ENCODE results near the gene NUDT15. TPM values are rescaled to one million over a fixed set of nuclear protein-coding genes. Genes with fewer than 3 reads are reported as not detected.
"Not testable (repeated sequence)": the region's sequence is repeated elsewhere in the genome, so short reads cannot be mapped to it uniquely, and the experiment has no call there.

The NUDT15 gene
- 10 to 100 TPM in 3 of 6 donors, 1 to 10 TPM in 3; 7.7 to 32.3 (median 10.2) TPM for polyA plus RNA-seq (ENCODE audit: low read depth in 6 of 6)

DNA sequence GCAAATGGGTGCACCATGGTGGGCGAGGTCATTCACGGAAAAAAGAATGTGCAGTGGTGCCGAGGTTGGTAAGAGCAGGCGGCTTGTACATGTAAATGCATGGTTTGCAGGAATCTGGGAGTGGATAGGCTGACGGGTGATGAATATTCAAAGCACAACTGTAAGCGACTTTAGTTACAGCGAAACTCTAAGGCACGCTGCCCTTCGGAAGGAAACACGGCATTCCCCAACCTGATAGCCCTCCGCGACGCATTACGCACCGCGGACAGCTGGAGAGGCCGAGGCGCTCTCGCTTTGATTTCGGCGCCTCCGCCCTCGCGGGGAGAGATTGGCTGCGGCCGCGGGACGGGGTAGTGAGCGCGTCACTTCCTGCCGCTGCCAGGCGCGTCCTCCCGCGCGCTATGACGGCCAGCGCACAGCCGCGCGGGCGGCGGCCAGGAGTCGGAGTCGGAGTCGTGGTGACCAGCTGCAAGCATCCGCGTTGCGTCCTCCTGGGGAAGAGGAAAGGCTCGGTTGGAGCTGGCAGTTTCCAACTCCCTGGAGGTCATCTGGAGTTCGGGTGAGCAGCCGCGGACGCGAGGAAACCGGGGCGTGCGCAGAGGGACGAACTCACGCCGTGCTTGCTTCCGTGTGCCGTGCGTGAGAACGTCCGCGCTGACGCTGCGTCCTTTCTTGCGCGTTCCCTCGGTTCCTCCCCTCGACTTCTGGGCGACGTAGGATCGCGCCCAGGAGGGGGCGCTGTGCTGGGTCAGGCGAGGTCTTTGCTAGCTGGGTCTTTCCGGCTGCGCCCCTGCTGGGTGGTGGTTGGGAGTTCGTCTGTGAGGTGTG lies at the start of gene NUDT15:
NUDT15 (plus strand) TSS at position 381 of the 828 bp plus-strand sequence; CDS start at position 402, 21 bp downstream.
- Mint-ChIP-seq H3K4me3 (peak within 1 kb of the TSS; percentile 91 to 98 (median 96)), H3K27ac (peak within 1 kb of the TSS; percentile 96 to 99 (median 98)), H3K36me3 (peaks cover 6 to 9% of the 10 kb centered on the region in 2 donors), H3K27me3 (no peaks in the 10 kb centered on the region), H3K9me3 (no peaks in the 10 kb centered on the region), H3K4me1 (peaks cover 21 to 30% (median 22%) of the 10 kb centered on the region in 3 donors)
- DNase-seq, result peak; percentile 93
- ATAC-seq (ENCODE audit: low read depth in 2 of 2), result peak; percentile 88

DNA sequence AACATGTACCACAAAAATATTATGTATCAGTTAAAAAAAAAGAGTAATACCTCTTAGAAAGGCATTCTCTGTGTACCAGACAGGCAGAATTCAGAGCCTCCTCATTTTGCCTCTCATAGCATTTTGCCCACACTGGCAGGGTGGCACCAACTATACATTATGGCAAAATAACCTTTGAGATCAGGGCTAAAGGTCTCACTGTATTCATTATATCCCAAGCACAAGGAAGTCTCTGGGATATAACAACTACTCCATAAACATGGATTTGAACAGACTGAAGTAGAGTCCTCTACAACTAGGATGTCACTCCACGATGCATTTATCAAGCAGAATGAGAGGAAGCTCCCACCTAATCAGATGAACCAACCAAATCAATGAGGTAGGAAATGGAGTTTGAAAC lies 47.1 kb upstream of the NUDT15 start:
- no peak overlapping the region for H3K4me3 Mint-ChIP-seq
- peaks cover 19 to 43% of the 10 kb centered on the region in 2 donors for H3K36me3 Mint-ChIP-seq
- H3K27ac Mint-ChIP-seq, result no peak overlapping the region
- no peak for DNase-seq
- no peaks in the 10 kb centered on the region for H3K9me3 Mint-ChIP-seq
- no peaks in the 10 kb centered on the region for H3K27me3 Mint-ChIP-seq
- H3K4me1 Mint-ChIP-seq, result peaks cover 0 to 10% (median 3%) of the 10 kb centered on the region in 3 donors
- no peak for ATAC-seq (ENCODE audit: low read depth in 2 of 2)

DNA sequence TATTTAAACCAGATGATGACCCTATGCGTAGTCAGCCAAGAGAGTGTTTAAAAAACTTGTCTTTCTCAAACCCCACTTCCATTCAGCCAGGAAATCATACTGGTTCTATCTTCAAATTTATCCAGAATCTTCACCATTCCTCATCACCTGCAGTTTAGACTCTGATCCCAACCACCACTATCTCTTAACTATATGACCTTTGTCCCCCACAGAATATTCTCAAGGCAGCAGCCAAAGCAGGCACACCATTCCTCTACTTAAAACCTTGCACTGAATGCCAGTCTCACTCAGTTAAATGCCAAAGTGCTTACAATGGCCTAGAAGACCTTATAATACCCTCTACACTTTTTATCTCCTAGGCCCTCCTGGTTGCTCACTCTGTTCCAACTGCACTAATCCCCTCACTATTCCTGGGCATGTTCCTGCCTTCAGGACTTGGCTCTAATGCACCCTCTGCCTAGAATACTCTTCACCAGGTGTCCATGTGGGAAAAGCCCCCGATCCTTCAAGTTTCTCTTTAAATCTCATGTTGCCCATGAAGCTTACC lies 46.5 kb upstream of the NUDT15 start:
- H3K9me3 Mint-ChIP-seq, result no peaks in the 10 kb centered on the region
- DNase-seq (no peak), ATAC-seq (ENCODE audit: low read depth in 2 of 2) (no peak)
- H3K27ac Mint-ChIP-seq, result peak overlapping the region in 1 of 6 donors; percentile 4
- no peak overlapping the region for H3K4me3 Mint-ChIP-seq
- peaks cover 19 to 43% of the 10 kb centered on the region in 2 donors for H3K36me3 Mint-ChIP-seq
- no peaks in the 10 kb centered on the region for H3K27me3 Mint-ChIP-seq
- H3K4me1 Mint-ChIP-seq, result peaks cover 0 to 10% (median 3%) of the 10 kb centered on the region in 3 donors

DNA sequence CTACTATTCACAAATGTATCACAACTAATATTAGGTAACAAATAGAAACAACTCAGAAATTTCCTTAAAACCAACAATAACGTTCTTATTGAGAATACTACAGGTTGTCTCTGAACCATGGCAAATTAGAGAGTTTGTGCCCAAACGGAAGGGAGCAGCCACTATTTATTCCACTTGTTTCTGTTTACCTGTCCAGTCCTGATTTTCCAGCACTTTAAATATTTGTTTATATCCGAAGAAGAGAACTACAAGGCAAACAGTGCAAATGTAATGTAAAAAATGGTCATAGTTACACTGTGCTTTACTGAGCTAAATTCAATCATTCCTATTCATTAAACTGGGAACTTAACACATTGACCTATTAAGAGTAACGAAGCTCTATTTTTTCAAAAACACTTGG lies 45.7 kb upstream of the NUDT15 start:
- no peaks in the 10 kb centered on the region for H3K9me3 Mint-ChIP-seq
- no peak for DNase-seq
- no peaks in the 10 kb centered on the region for H3K27me3 Mint-ChIP-seq
- H3K4me3 Mint-ChIP-seq, result no peak overlapping the region
- peaks cover under 1 to 10% (median 3%) of the 10 kb centered on the region in 3 donors for H3K4me1 Mint-ChIP-seq
- peaks cover 19 to 36% of the 10 kb centered on the region in 2 donors for H3K36me3 Mint-ChIP-seq
- H3K27ac Mint-ChIP-seq, result no peak overlapping the region
- ATAC-seq (ENCODE audit: low read depth in 2 of 2), result no peak

DNA sequence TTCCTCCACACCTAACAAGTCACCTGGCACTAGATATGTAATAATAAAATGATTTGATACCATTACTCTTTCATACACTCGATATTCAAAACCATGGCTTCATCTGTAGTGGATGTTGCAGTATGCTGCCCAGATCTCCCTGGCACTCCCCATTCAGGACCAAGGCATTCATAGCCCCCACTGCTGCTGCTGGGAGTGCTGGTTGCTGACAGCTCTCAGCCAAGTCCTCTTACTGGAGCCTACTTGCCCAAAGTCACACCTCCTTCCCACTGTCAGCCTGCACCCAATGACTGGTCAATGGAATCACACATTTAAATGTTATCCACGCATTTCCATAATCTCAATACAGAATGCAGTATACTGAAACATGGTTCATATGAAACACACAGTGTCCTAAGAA lies 40.1 kb upstream of the NUDT15 start:
- peaks cover 8 to 11% of the 10 kb centered on the region in 2 donors for H3K36me3 Mint-ChIP-seq
- peak overlapping the region in 2 of 6 donors; percentile 34 to 47 for H3K27ac Mint-ChIP-seq
- H3K4me3 Mint-ChIP-seq, result peak overlapping the region in 2 of 8 donors; percentile 7 to 59
- peaks cover 31 to 33% (median 31%) of the 10 kb centered on the region in 3 donors for H3K4me1 Mint-ChIP-seq
- no peaks in the 10 kb centered on the region for H3K9me3 Mint-ChIP-seq
- H3K27me3 Mint-ChIP-seq, result no peaks in the 10 kb centered on the region
- DNase-seq (no peak), ATAC-seq (ENCODE audit: low read depth in 2 of 2) (no peak)

DNA sequence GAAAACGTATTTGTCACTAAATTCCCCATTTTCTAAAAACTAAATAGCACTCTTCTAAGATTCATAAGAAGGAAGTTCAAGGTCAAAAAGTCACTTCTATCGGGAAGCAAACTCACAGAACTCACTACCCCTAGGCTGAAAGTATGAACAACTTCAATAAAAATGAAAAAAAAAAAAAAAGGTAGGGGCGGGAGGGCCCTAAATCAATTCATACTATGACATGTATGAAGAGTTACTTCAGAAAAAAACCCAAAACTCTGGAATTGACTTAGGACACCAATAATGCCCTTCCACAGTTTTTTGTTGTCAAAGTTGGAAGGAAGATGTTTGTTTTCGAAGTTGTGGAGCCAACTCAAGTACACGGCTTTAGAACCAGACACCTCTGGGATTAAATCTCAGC lies 37.6 kb upstream of the NUDT15 start:
- ATAC-seq (ENCODE audit: low read depth in 2 of 2) (no peak), DNase-seq (no peak)
- H3K27ac Mint-ChIP-seq, result peak overlapping the region in 1 of 6 donors; percentile 67
- no peaks in the 10 kb centered on the region for H3K36me3 Mint-ChIP-seq
- H3K4me3 Mint-ChIP-seq, result peak overlapping the region in 7 of 8 donors; percentile 52 to 97 (median 95)
- H3K9me3 Mint-ChIP-seq, result no peaks in the 10 kb centered on the region
- H3K27me3 Mint-ChIP-seq, result no peaks in the 10 kb centered on the region
- H3K4me1 Mint-ChIP-seq, result peaks cover 27 to 33% (median 31%) of the 10 kb centered on the region in 3 donors

DNA sequence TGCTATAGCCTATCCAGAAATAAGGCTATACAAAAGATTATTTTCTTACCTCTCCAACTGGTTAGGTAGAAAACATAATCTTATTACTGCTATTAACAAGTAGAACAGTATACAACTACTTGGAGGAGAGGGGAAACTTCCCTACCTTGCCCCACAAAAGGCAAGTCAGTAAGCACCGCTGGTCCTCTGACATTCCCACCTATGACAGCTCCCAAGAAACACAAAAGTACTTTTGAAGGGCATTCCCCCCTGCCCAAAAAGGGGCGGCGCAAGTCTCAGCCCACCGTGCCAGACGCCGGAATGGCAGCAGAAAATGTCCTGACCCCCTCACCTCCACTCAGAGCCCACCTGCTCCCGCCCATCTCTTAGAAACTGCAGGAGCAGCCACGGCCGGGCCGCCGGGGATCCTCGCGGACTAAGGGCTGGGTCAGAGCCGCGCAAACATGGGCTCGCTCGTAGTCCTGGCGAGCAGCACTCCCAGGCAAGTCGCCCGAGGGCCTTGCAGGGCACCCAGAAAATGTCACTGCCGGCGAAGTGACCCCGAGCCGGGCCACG lies 36.9 kb upstream of the NUDT15 start:
- Mint-ChIP-seq H3K27me3 (no peaks in the 10 kb centered on the region), H3K4me3 (peak overlapping the region; percentile 91 to 98 (median 96)), H3K4me1 (peaks cover 27 to 33% (median 31%) of the 10 kb centered on the region in 3 donors), H3K27ac (peak overlapping the region; percentile 67 to 92 (median 79)), H3K9me3 (no peaks in the 10 kb centered on the region), H3K36me3 (no peaks in the 10 kb centered on the region)
- ATAC-seq (ENCODE audit: low read depth in 2 of 2), result peak; percentile 40 to 48
- DNase-seq, result no peak

DNA sequence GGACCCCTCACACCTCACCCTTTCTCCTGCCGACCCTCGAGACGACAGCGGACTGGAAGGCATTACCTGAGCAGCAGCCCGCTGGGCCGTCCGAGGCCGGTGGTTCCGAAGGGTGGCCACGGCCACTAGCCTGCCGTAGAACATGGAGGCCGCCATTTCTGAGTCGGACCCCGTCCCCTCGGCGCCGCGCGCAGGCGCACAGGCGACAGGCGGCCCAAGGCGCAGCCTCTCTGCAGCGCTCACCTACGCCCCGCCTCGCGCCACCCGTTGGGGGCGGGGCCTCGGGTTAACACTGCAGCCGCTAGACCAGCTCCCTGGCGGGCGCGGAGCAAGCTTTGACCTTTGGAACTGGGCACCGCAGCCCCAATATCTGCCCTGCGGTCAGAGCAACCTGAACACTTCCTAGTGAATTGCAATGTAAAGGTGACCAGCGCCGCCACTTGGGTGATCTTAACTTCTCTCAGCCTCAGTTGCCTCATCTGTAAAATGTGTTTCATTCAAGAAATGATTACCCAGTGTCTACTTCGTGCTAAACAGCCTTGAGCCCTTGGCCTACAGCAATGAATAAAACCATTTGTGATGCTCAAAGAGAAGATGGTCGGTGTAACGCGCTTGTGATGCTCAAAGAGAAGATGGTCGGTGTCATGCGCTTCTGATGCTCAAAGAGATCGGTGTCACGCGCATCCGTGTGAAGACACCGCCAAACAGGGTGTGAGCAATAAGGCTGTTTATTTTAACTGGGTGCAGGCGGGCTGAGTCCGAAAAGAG lies 36.2 kb upstream of the NUDT15 start, which contains the start of gene SUCLA2:
SUCLA2 (minus strand) TSS at position 160 of the 768 bp plus-strand sequence; CDS start at position 156, 4 bp downstream.
- Mint-ChIP-seq H3K4me1 (peaks cover 27 to 33% (median 31%) of the 10 kb centered on the region in 3 donors), H3K4me3 (peak within 1 kb of the TSS; percentile 91 to 98 (median 96)), H3K9me3 (no peaks in the 10 kb centered on the region), H3K27me3 (no peaks in the 10 kb centered on the region), H3K27ac (peak within 1 kb of the TSS; percentile 67 to 92 (median 79)), H3K36me3 (no peaks in the 10 kb centered on the region)
- ATAC-seq (ENCODE audit: low read depth in 2 of 2), result peak; percentile 99
- DNase-seq, result peak; percentile 87

DNA sequence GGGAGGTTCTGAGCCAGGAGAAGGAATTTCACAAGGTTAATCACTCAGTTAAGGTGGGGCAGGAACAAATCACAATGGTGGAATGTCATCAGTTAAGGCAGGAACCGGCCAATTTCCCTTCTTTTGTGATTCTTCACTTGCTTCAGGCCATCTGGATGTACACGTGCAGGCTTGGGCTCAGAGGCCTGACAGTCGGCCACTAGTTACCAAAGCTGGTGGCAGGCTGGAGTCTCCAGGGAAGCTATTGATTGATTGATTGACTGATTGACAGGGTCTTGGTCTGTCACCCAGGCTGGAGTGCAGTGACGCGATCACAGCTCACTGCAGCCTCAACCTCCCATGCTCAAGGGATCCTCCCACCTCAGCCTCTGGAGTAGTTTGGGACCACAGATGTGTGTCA lies 35.5 kb upstream of the NUDT15 start:
- not testable (repeated sequence) for H3K36me3 Mint-ChIP-seq; H3K9me3 Mint-ChIP-seq; DNase-seq; ATAC-seq (ENCODE audit: low read depth in 2 of 2); H3K27me3 Mint-ChIP-seq
- peak overlapping the region; percentile 91 to 98 (median 96) for H3K4me3 Mint-ChIP-seq
- peaks cover 26 to 31% (median 31%) of the 10 kb centered on the region in 3 donors for H3K4me1 Mint-ChIP-seq
- H3K27ac Mint-ChIP-seq, result peak overlapping the region in 2 of 6 donors; percentile 47 to 68

DNA sequence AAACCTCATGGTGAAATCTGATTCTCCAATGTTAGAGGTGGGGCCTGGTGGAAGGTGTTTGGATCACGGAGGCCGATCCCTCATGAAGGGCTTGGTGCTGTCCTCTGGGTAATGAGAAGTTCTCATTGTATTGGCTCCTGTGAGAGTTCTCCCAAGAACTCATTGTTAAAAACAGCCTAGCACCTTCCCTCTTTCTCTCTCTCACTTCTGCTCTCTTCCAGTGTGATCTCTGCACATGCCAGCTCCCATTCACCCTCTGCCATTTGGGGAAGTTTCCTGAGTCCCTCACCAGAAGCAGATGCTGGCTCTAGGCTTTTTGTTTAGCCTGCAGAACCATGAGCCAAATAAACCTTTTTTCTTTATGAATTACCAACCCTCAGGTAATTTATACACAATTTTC lies 33.3 kb upstream of the NUDT15 start:
- Mint-ChIP-seq H3K4me3 (peak overlapping the region in 1 of 8 donors; percentile 62), H3K27me3 (no peaks in the 10 kb centered on the region), H3K36me3 (peaks cover 0 to 2% of the 10 kb centered on the region in 2 donors), H3K27ac (peak overlapping the region in 1 of 6 donors; percentile 40), H3K9me3 (no peaks in the 10 kb centered on the region), H3K4me1 (peaks cover 19 to 25% (median 22%) of the 10 kb centered on the region in 3 donors)
- no peak for DNase-seq
- no peak for ATAC-seq (ENCODE audit: low read depth in 2 of 2)

DNA sequence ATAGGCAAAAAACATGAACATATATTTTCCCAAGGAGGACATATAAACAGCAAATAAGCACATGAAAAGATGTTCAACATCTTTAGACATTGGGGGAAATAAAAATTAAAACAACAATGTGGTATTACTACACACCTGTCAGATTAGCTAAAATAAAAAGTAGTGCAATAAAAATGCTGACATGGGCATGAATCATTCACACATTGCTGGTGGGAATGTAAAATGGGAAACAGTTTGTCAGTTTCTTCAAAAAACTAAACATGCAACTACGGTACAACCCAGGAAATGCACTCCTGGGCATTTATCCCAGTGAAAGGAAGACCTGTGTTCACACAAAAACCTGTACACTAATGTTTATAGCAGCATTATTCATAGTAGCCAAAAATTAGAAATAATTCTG lies 31.1 kb upstream of the NUDT15 start:
- no peak overlapping the region for H3K27ac Mint-ChIP-seq
- H3K36me3 Mint-ChIP-seq, result peaks cover 0 to 11% of the 10 kb centered on the region in 2 donors
- H3K9me3 Mint-ChIP-seq, result no peaks in the 10 kb centered on the region
- ATAC-seq (ENCODE audit: low read depth in 2 of 2) (no peak), DNase-seq (no peak)
- H3K4me1 Mint-ChIP-seq, result peaks cover 5 to 15% (median 13%) of the 10 kb centered on the region in 3 donors
- H3K4me3 Mint-ChIP-seq, result no peak overlapping the region
- no peaks in the 10 kb centered on the region for H3K27me3 Mint-ChIP-seq

DNA sequence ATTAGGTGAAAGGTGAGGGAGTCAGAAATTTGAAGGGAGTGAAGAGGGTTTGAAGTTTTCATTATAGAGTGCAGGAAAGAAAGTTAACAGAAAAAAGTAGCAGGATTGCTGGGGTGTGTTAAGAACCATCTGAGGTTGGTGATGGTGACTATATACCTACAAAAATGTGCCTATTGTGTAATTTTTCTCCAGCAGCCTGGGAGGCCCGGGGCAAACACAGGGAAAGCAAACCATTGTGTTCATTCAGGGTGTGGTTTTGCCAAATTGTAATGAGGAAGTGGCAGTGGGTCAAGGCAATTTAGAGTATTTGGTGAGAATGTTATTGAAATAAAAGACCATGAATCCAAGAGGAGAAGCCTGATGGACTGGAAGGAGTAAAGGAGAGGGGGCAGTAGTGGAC lies 28.2 kb upstream of the NUDT15 start:
- H3K36me3 Mint-ChIP-seq, result peaks cover 4 to 11% of the 10 kb centered on the region in 2 donors
- ATAC-seq (ENCODE audit: low read depth in 2 of 2) (no peak), DNase-seq (no peak)
- H3K4me1 Mint-ChIP-seq, result peaks cover 0 to 9% (median 8%) of the 10 kb centered on the region in 3 donors
- no peak overlapping the region for H3K27ac Mint-ChIP-seq
- H3K9me3 Mint-ChIP-seq, result peaks cover 0 to 3% (median 0%) of the 10 kb centered on the region in 7 donors
- no peak overlapping the region for H3K4me3 Mint-ChIP-seq
- H3K27me3 Mint-ChIP-seq, result no peaks in the 10 kb centered on the region

DNA sequence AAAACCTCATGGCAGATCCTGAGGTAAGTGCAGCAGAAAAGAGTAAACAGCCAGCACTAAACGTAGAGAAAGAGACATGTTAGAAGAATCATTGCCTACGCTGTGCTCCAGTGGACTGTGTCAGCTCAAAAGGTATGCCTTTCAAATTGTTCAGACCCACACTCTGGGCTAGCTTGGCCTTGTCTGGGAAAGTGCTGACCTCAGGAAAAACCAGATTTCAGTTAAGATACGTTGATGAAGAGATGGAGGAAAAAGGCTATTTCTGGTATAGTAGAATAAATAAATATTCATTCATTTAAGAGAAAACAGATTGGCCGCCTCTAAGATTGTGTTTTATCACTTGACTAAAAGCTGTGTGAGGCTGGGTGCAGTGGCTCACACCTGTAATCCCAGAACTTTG lies 26.8 kb upstream of the NUDT15 start:
- Mint-ChIP-seq H3K27ac (peak overlapping the region in 1 of 6 donors; percentile 4), H3K36me3 (peaks cover 4 to 11% of the 10 kb centered on the region in 2 donors), H3K4me3 (no peak overlapping the region), H3K4me1 (peaks cover 0 to 9% (median 8%) of the 10 kb centered on the region in 3 donors), H3K9me3 (peaks cover 0 to 3% (median 0%) of the 10 kb centered on the region in 7 donors), H3K27me3 (no peaks in the 10 kb centered on the region)
- ATAC-seq (ENCODE audit: low read depth in 2 of 2) (no peak), DNase-seq (no peak)

Data from naive B cell (primary cell).